Spinal cord (tissue), 10 donors: ENCODE measurements around the gene WDR5B. TPM values are rescaled to one million over a fixed set of nuclear protein-coding genes. Genes with fewer than 3 reads are reported as not detected.
"Not testable (repeated sequence)": the region's sequence is repeated elsewhere in the genome, so short reads cannot be mapped to it uniquely, and the experiment has no call there.

Source experiments
- DNase-seq, 6 donors: peaks; one replicate each; pipeline versions ENCODE4 v3.0.0 to v3.0.0-alpha.2; 2013 to 2015; ENCODE audit warnings: low spot score in 6 of 6, low read depth in 4 of 6
- H3K27ac ChIP-seq: one replicate; pipeline ENCODE4 v1.5.1; 2013; ENCODE audit warnings: low read depth, low read length, control low read depth
- H3K27me3 ChIP-seq: one replicate; pipeline ENCODE4 v1.6.1; 2013; ENCODE audit warnings: low read length; ENCODE audit not compliant: control insufficient read depth, insufficient read depth
- H3K36me3 ChIP-seq: one replicate; pipeline ENCODE4 v1.6.1; 2013; ENCODE audit warnings: low read length; ENCODE audit not compliant: control insufficient read depth, insufficient read depth
- H3K4me1 ChIP-seq: one replicate; pipeline ENCODE4 v1.6.1; 2013; ENCODE audit warnings: low read length; ENCODE audit not compliant: control insufficient read depth, insufficient read depth
- H3K4me3 ChIP-seq: one replicate; pipeline ENCODE4 v1.5.1; 2013; ENCODE audit warnings: low read depth, low read length, control low read depth
- H3K9me3 ChIP-seq: one replicate; pipeline ENCODE4 v1.6.1; 2013; ENCODE audit warnings: low read length; ENCODE audit not compliant: control insufficient read depth, insufficient read depth
- WGBS: methylation state at CpG from one replicate; pipeline ENCODE4 v1.1.5; 2013; ENCODE audit warnings: missing lambda C conversion rate; ENCODE audit not compliant: insufficient coverage; 5-methylcytosine and 5-hydroxymethylcytosine counted together
- polyA plus RNA-seq, 2 donors: library from polyadenylated mRNA; unstranded; fragments of 120-200 nt; gene quantifications; one replicate each; pipeline ENCODE4 v1.2.1, GENCODE V29; 2013; ENCODE audit not compliant: insufficient read length in 2 of 2
- total RNA-seq, 2 donors: library from RNA; depleted of rRNA in 1 of 2; stranded (reverse); fragments of 120-200 nt in 1 of 2; fragments of >200 nt in 1 of 2; gene quantifications; one replicate each; pipeline versions ENCODE4 v1.2.3 to v1.2.4, GENCODE V29; 2013 to 2014
- donor health status: healthy.

WDR5B gene
- total and polyA plus RNA-seq, 4 donors, result 5.6 to 11.1 (median 6.9) TPM

GRCh38 chr3:122444491-122444887 lies 28.6 kb upstream of the WDR5B start:
- not testable (repeated sequence) for H3K9me3 ChIP-seq, H3K27ac ChIP-seq, H3K4me3 ChIP-seq, DNase-seq, H3K27me3 ChIP-seq, H3K4me1 ChIP-seq
- 100% methylated on average over 3 of the region's 5 CpGs for WGBS
- peaks cover 12% of the 10 kb centered on the region for H3K36me3 ChIP-seq

- H3K9me3 ChIP-seq, H3K27me3 ChIP-seq, H3K4me1 ChIP-seq, H3K27ac ChIP-seq, DNase-seq, H3K4me3 ChIP-seq: not testable (repeated sequence)
- H3K36me3 ChIP-seq, result peaks cover 15% of the 10 kb centered on the region
- WGBS, result 95% methylated on average over 5 of the region's 11 CpGs
Measured at GRCh38 chr3:122443762-122444490, 28.1 kb upstream of the WDR5B start.

GRCh38 chr3:122443090-122443489 lies 27.2 kb upstream of the WDR5B start:
- Histone ChIP-seq H3K36me3 (peaks cover 19% of the 10 kb centered on the region), H3K27ac (no peak overlapping the region), H3K4me1 (no peaks in the 10 kb centered on the region), H3K4me3 (no peak overlapping the region), H3K9me3 (no peaks in the 10 kb centered on the region), H3K27me3 (no peaks in the 10 kb centered on the region)
- DNase-seq, result no peak
- 81% methylated on average over 8 of the region's 10 CpGs for WGBS

- H3K36me3 ChIP-seq, result peaks cover 25% of the 10 kb centered on the region
- no peak for DNase-seq
- H3K4me3 ChIP-seq, result no peak overlapping the region
- H3K27ac ChIP-seq, result no peak overlapping the region
- H3K9me3 ChIP-seq, result no peaks in the 10 kb centered on the region
- H3K4me1 ChIP-seq, result no peaks in the 10 kb centered on the region
- WGBS, result 90% methylated on average over 4 of the region's 9 CpGs
- H3K27me3 ChIP-seq, result no peaks in the 10 kb centered on the region
Measured at GRCh38 chr3:122435950-122436349, 20.1 kb upstream of the WDR5B start.

GRCh38 chr3:122430371-122430770 lies 14.5 kb upstream of the WDR5B start:
- DNase-seq, result no peak
- Histone ChIP-seq H3K4me1 (no peaks in the 10 kb centered on the region), H3K27ac (no peak overlapping the region), H3K9me3 (no peaks in the 10 kb centered on the region), H3K36me3 (peaks cover 22% of the 10 kb centered on the region), H3K4me3 (no peak overlapping the region), H3K27me3 (no peaks in the 10 kb centered on the region)
- WGBS, result no CpG with 5 or more reads among the region's 2 CpGs

GRCh38 chr3:122427857-122428471 lies 12.1 kb upstream of the WDR5B start:
- WGBS, result no CpG with 5 or more reads among the region's 2 CpGs
- Histone ChIP-seq H3K4me3 (no peak overlapping the region), H3K27me3 (no peaks in the 10 kb centered on the region), H3K36me3 (peaks cover 20% of the 10 kb centered on the region), H3K27ac (no peak overlapping the region), H3K4me1 (no peaks in the 10 kb centered on the region), H3K9me3 (no peaks in the 10 kb centered on the region)
- no peak for DNase-seq

- peaks cover 10% of the 10 kb centered on the region for H3K36me3 ChIP-seq
- no peak for DNase-seq
- no peak overlapping the region for H3K27ac ChIP-seq
- WGBS, result no CpG with 5 or more reads among the region's 2 CpGs
- H3K27me3 ChIP-seq, result no peaks in the 10 kb centered on the region
- H3K4me1 ChIP-seq, result peaks cover 5% of the 10 kb centered on the region
- H3K9me3 ChIP-seq, result no peaks in the 10 kb centered on the region
- H3K4me3 ChIP-seq, result no peak overlapping the region
Measured at GRCh38 chr3:122421836-122422235, 6.0 kb upstream of the WDR5B start.

GRCh38 chr3:122421101-122421500 lies 5.2 kb upstream of the WDR5B start:
- no peaks in the 10 kb centered on the region for H3K9me3 ChIP-seq
- WGBS, result no CpG with 5 or more reads among the region's 4 CpGs
- H3K36me3 ChIP-seq, result peaks cover 7% of the 10 kb centered on the region
- DNase-seq, result no peak
- no peak overlapping the region for H3K27ac ChIP-seq
- H3K27me3 ChIP-seq, result no peaks in the 10 kb centered on the region
- H3K4me1 ChIP-seq, result peaks cover 5% of the 10 kb centered on the region
- H3K4me3 ChIP-seq, result no peak overlapping the region

GRCh38 chr3:122416966-122417365 lies 1.1 kb upstream of the WDR5B start:
- H3K9me3 ChIP-seq, result no peaks in the 10 kb centered on the region
- peaks cover 8% of the 10 kb centered on the region for H3K4me1 ChIP-seq
- no peaks in the 10 kb centered on the region for H3K36me3 ChIP-seq
- peak overlapping the region; percentile 90 for H3K4me3 ChIP-seq
- no peak for DNase-seq
- no peaks in the 10 kb centered on the region for H3K27me3 ChIP-seq
- WGBS, result 47% methylated on average over 11 of the region's 14 CpGs
- H3K27ac ChIP-seq, result no peak overlapping the region
